Pancreas (tissue), 10 donors: ENCODE data around the gene FGFR3. TPM values are rescaled to one million over a fixed set of nuclear protein-coding genes. Genes with fewer than 3 reads are reported as not detected.

Source experiments
- ATAC-seq, 4 donors: fragments of 200-7000 bp; cut with Tn5 transposase; one replicate each; pipeline versions ENCODE4 v1.8.0 to v1.9.1; 2020; ENCODE audit warnings: mild to moderate bottlenecking in 4 of 4, moderate library complexity in 4 of 4
- DNase-seq, 6 donors: peaks; one replicate each; pipeline ENCODE4 v3.0.0-alpha.2; 2020
- FAIRE-seq: peaks from 2 replicates; lab custom pipeline; 2012; peaks lifted over from hg19 to GRCh38; lab: Jason Lieb, UNC
- H3K27ac ChIP-seq, 4 donors: fragments of 200-600 bp; sonication (generic); 1 replicate in 3 of 4; 2 replicates in 1 of 4; pipeline versions ENCODE4 v1.5.0 to v1.8.0; 2020
- H3K27me3 ChIP-seq, 4 donors: fragments of 200-600 bp; one replicate each; pipeline ENCODE4 v1.8.0; 2021
- H3K36me3 ChIP-seq, 3 donors: fragments of 200-600 bp; sonication (generic) in 1 of 3; one replicate each; pipeline versions ENCODE4 v1.5.0 to v1.8.0; 2020 to 2021
- H3K4me1 ChIP-seq, 3 donors: fragments of 200-600 bp; one replicate each; pipeline ENCODE4 v1.8.0; 2021
- H3K4me3 ChIP-seq, 4 donors: fragments of 200-600 bp; sonication (generic) in 2 of 4; one replicate each; pipeline versions ENCODE4 v1.5.0 to v1.8.0; 2020 to 2021
- H3K9me3 ChIP-seq, 4 donors: fragments of 200-600 bp; one replicate each; pipeline ENCODE4 v1.8.0; 2021
- WGBS, 2 donors: extraction: QIAGEN DNeasy Blood & Tissue Kit; methylation state at CpG; one replicate each; pipeline ENCODE4 v1.1.7; 2013; 5-methylcytosine and 5-hydroxymethylcytosine counted together
- intact Hi-C, 3 donors: fragments of 100-400 bp; cut with DNase I; formaldehyde crosslinking; loops; one replicate each; pipeline versions ENCODE4 v1.11.1 to v1.14.2; 2022
- polyA plus RNA-seq, 2 donors: library from polyadenylated mRNA; stranded (reverse); fragments of 200-250 nt; gene quantifications; one replicate each; pipeline ENCODE4 v1.2.3, GENCODE V29; 2013
- total RNA-seq, 6 donors: library from RNA; stranded (reverse); fragmentation: NEBNext Ultra II Directional in 4 of 6; extraction: Animal tissue kit (Norgen Biotek cat#: 25700) in 4 of 6; gene quantifications; one replicate each; pipeline versions ENCODE4 v1.2.1 to v1.2.4, GENCODE V29; 2021 to 2023
- TF ChIP-seq, protein P1 (sequence below), 4 donors: fragments of 200-600 bp; sonication (generic) in 3 of 4; IDR thresholded peaks; one replicate each; pipeline versions ENCODE4 v1.5.0 to v1.8.0; 2021; ENCODE audit warnings: antibody characterized with exemption in 4 of 4
- donor health status: healthy with polysubstance abuse.
- donor health status: DM: no; HTN: no; CAD: no; lungs with moderate emphysema.
- donor health status: DM: no; HTN: no; CAD: no.
- donor health status: control.
- donor health status: control.
- donor health status: Bipolar disorder and iron deficiency.
- donor health status: DM: yes; HTN: yes; CAD: no.
- donor health status: DM: no; HTN: no; CAD: no.
- donor health status: DM: no; HTN: no; CAD: no.
- donor health status: DM: yes; HTN: yes; CAD: no.

Gene FGFR3
- total and polyA plus RNA-seq, 8 donors: 40.4 to 300 (median 64.8) TPM

DNA sequence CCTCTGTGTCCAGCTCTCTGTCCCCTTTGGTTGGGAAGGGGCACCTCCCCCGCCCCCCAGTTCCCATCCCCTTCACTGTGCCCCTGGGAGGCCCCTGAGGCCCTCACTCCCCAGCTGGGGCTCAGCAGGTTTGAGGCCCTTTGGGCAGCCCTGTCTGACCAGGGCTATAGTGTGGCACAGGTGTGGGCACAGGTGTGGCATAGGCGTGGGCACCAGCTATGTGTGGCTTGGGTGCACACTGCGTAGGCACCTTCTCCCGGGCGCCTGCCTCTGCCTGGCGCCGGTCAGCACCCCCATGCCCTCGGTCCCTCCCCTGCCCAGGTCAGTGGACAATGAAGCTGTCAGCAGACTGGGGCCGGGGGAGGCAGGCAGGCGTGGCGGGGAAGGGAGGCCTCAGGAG lies 7.5 kb upstream of the FGFR3 start:
- peak overlapping the region in 1 of 4 donors; percentile 22 for H3K27ac ChIP-seq
- no peak for DNase-seq
- intact Hi-C loops: no loop called here

DNA sequence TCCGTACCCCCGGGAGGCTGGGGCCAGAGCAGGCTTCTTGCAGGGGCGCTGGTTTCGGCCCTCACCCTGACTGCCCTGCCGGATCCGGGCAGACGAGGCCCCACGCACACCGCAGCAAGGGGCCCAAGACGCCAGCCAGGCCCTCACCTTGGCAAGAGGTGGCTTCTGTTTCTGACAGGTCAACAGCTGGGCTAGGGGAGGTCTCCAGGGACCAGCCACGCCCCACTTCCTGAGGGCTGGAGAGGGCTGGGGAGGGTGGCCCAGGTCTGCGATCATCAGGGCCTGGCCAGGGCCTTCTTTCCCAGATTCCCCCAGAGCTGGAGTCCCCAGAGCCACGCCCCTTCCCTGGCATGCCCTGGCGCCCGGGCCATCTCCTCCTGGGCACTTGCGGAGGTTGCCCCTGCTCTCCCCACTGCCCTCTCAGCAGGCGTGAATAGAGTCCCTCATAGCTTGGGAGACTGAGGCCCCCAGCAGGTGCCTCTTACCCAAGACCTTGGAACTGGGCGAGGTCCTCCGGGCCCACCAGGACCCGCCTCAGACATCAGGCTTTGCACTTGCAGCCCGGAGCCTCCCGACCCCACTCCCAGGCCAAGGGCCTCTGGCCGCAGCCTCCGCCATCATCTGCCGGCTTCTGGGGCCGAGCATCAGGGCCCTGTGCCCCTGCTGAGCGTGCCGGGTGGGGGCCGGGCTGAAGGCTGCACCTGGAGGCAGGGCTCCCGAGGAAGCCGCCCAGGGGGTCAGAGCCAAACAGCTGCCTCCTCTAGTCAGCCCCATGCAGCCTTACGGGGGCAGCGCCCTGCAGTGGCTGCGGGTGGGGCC lies 6.3 kb upstream of the FGFR3 start:
- Histone ChIP-seq H3K4me3 (no peak overlapping the region), H3K9me3 (no peaks in the 10 kb centered on the region), H3K27ac (no peak overlapping the region), H3K27me3 (no peaks in the 10 kb centered on the region), H3K36me3 (no peaks in the 10 kb centered on the region), H3K4me1 (no peaks in the 10 kb centered on the region)
- TF ChIP-seq, protein P1, sequence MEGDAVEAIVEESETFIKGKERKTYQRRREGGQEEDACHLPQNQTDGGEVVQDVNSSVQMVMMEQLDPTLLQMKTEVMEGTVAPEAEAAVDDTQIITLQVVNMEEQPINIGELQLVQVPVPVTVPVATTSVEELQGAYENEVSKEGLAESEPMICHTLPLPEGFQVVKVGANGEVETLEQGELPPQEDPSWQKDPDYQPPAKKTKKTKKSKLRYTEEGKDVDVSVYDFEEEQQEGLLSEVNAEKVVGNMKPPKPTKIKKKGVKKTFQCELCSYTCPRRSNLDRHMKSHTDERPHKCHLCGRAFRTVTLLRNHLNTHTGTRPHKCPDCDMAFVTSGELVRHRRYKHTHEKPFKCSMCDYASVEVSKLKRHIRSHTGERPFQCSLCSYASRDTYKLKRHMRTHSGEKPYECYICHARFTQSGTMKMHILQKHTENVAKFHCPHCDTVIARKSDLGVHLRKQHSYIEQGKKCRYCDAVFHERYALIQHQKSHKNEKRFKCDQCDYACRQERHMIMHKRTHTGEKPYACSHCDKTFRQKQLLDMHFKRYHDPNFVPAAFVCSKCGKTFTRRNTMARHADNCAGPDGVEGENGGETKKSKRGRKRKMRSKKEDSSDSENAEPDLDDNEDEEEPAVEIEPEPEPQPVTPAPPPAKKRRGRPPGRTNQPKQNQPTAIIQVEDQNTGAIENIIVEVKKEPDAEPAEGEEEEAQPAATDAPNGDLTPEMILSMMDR (IDR thresholded peaks at IDR 0.05): no peak
- ATAC-seq: peak in 3 of 4 donors; percentile 9 to 50 (median 36)
- FAIRE-seq: no peak
- no peak for DNase-seq
- intact Hi-C loops: no loop called here
- WGBS, 2 donors: 80% methylated on average over 31 to 34 of the region's 34 CpGs

More for the DNA sequence above, 7.5 kb upstream of the FGFR3 start:
- ATAC-seq (no peak), FAIRE-seq (no peak)
- Histone ChIP-seq H3K4me3 (no peak overlapping the region), H3K27me3 (no peaks in the 10 kb centered on the region), H3K36me3 (no peaks in the 10 kb centered on the region), H3K4me1 (no peaks in the 10 kb centered on the region), H3K9me3 (no peaks in the 10 kb centered on the region)
- WGBS, 2 donors: 87 to 89% methylated on average over 11 of the region's 11 CpGs
- TF ChIP-seq, protein P1 (IDR thresholded peaks at IDR 0.05): no peak

DNA sequence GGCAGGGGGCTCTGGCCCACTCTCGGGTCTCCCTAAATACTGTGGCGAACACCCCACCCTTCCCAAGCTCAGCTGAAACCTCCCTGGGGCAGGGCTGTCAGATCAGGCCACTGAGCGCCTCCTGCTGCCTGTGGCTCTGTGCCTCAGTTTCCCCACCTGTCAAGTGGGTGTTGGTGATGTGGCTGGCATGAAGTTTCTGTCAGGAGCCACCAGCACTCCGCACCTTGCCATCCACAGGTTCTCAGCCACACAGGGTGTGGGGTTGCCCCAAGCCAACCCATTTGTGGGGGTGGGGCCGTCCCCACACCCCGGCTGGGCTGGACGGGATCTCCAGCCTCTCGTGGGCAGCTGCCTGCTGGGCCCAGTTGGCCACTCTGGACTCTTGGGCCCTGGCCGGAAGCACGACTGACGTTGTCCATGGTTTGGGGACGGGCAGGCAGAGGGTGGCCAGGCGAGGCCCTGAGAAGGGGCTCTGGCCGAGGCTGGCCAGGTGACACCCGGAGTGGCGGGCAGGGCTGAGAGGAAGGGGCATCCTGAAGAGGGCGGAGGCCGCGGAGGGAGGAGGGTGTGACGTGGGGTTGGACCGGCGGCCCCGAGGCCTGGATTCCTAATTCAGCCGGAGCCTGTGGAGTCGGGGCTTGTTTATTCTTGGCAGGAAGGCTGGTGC lies 5.5 kb upstream of the FGFR3 start:
- Histone ChIP-seq H3K4me3 (no peak overlapping the region), H3K27ac (no peak overlapping the region), H3K27me3 (no peaks in the 10 kb centered on the region), H3K9me3 (no peaks in the 10 kb centered on the region), H3K4me1 (no peaks in the 10 kb centered on the region), H3K36me3 (no peaks in the 10 kb centered on the region)
- intact Hi-C loops: no loop called here
- TF ChIP-seq, protein P1 (IDR thresholded peaks at IDR 0.05): no peak
- DNase-seq (no peak), FAIRE-seq (no peak), ATAC-seq (no peak)
- WGBS, 2 donors: 64 to 74% methylated on average over 20 to 25 of the region's 25 CpGs

DNA sequence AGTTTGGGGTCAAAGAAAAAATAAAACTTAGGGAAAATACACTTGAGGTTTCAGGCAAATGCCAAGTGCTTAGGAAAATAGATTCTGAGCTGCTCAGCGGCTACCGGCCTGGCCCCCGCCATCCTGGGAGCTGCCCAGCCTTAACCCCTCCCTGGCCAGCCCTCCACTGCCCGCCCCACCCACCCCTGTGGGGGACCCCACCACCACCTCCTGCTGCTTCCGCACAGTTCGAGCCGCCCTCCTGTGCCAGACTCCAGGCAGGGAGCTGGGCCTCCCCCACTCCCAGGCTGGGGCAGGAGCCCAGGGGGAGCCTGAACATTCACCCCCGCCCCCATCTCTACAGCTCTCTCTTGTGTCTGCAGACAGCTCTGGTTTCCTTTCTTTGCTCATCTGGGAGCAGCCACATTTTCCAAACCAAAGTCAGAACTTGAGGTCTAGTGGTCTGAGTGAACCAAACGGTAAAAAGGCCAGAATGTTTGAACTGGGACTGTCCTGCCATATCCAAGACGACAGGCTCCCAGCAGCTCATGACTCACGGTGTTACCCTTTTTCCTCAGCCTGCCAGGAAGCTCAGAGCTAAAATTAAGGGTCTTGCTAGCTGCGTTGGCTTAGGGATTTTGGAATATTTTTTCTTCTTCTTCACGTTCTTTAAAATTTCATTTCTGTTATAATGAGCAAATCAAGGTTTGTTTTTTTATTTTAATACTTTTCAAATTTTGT lies 4.7 kb upstream of the FGFR3 start:
- no peaks in the 10 kb centered on the region for H3K27me3 ChIP-seq
- H3K36me3 ChIP-seq: no peaks in the 10 kb centered on the region
- intact Hi-C loops: no loop called here
- no peak for FAIRE-seq
- no peak overlapping the region for H3K4me3 ChIP-seq
- H3K27ac ChIP-seq: no peak overlapping the region
- H3K9me3 ChIP-seq: no peaks in the 10 kb centered on the region
- H3K4me1 ChIP-seq: no peaks in the 10 kb centered on the region
- 74 to 86% methylated on average over 13 of the region's 13 CpGs for WGBS, 2 donors
- DNase-seq: no peak
- no peak for ATAC-seq
- TF ChIP-seq, protein P1 (IDR thresholded peaks at IDR 0.05): no peak
